CD14-positive monocyte (primary cell): ENCODE measurements around the gene SRGAP1. TPM values are rescaled to one million over a fixed set of nuclear protein-coding genes. Genes with fewer than 3 reads are reported as not detected.

Experiments
- DNase-seq, 3 donors: peaks; one replicate each; pipeline ENCODE4 v3.0.0-alpha.2; 2011 to 2022
- H2AFZ ChIP-seq: 2 replicates; pipeline ENCODE4 v1.6.0; 2012; ENCODE audit warnings: mild to moderate bottlenecking, low read depth, low read length, inconsistent platforms; ENCODE audit not compliant: insufficient read depth, poor library complexity, severe bottlenecking
- H3K27ac ChIP-seq, 2 donors: 1 replicate in 1 of 2; 2 replicates in 1 of 2; pipeline ENCODE4 v1.5.1; 2012 to 2013; ENCODE audit warnings: low read length in 2 of 2, control low read depth in 1 of 2, inconsistent platforms in 1 of 2, low read depth in 1 of 2, mild to moderate bottlenecking in 1 of 2
- H3K27me3 ChIP-seq, 2 donors: one replicate each; pipeline versions ENCODE4 v1.6.0 to v1.6.1; 2011 to 2013; ENCODE audit warnings: low read length in 2 of 2; ENCODE audit not compliant: control insufficient read depth in 2 of 2, insufficient read depth in 2 of 2
- H3K36me3 ChIP-seq, 2 donors: replicated peaks in 1 of 2; 1 replicate in 1 of 2; 2 replicates in 1 of 2; pipeline versions ENCODE4 v1.5.1 to v1.6.1; 2012 to 2013; ENCODE audit warnings: low read length in 2 of 2, control low read depth in 1 of 2, inconsistent platforms in 1 of 2, mild to moderate bottlenecking in 1 of 2; ENCODE audit not compliant: insufficient read depth in 2 of 2, control insufficient read depth in 1 of 2
- H3K4me1 ChIP-seq, 2 donors: 1 replicate in 1 of 2; 2 replicates in 1 of 2; pipeline versions ENCODE4 v1.5.1 to v1.6.1; 2012 to 2013; ENCODE audit warnings: low read length in 2 of 2, control low read depth in 1 of 2, inconsistent platforms in 1 of 2, mild to moderate bottlenecking in 1 of 2, moderate library complexity in 1 of 2; ENCODE audit not compliant: insufficient read depth in 2 of 2, control insufficient read depth in 1 of 2
- H3K4me2 ChIP-seq: replicated peaks from 2 replicates; pipeline ENCODE3; 2012; ENCODE audit warnings: low read length, moderate library complexity, mild to moderate bottlenecking; ENCODE audit not compliant: poor library complexity, severe bottlenecking; ENCODE audit errors: extremely low read depth
- H3K4me3 ChIP-seq, 3 experiments: fragments of 200-600 bp in 1 of 3; sonication (generic) in 1 of 3; replicated peaks in 1 of 3; 1 replicate in 2 of 3; 2 replicates in 1 of 3; pipeline ENCODE4 v1.5.1; 2011 to 2013; ENCODE audit warnings: low read length in 3 of 3, mild to moderate bottlenecking in 3 of 3, control low read depth in 2 of 3, low read depth in 2 of 3, inconsistent platforms in 1 of 3, moderate library complexity in 1 of 3
- H3K79me2 ChIP-seq: 2 replicates; pipeline ENCODE4 v1.6.0; 2012; ENCODE audit warnings: mild to moderate bottlenecking, control low read depth, inconsistent platforms, low read length, moderate library complexity; ENCODE audit not compliant: insufficient read depth
- H3K9ac ChIP-seq: 2 replicates; pipeline ENCODE4 v1.6.0; 2017; ENCODE audit warnings: low read length, mild to moderate bottlenecking; ENCODE audit not compliant: insufficient read depth, poor library complexity, severe bottlenecking
- H3K9me3 ChIP-seq, 2 donors: replicated peaks in 1 of 2; 1 replicate in 1 of 2; 2 replicates in 1 of 2; pipeline versions ENCODE4 v1.5.1 to v1.6.1; 2012 to 2013; ENCODE audit warnings: low read length in 2 of 2, control low read depth in 1 of 2; ENCODE audit not compliant: control insufficient read depth in 1 of 2, insufficient read depth in 1 of 2
- H4K20me1 ChIP-seq: 2 replicates; pipeline ENCODE4 v1.6.0; 2012; ENCODE audit warnings: mild to moderate bottlenecking, low read length, control low read depth, moderate library complexity; ENCODE audit not compliant: insufficient read depth
- H3K27ac Mint-ChIP-seq, 7 donors: one replicate each; pipeline ENCODE4 v1.8.0; 2020; ENCODE audit warnings: mild to moderate bottlenecking in 7 of 7, mixed read lengths in 7 of 7, moderate library complexity in 6 of 7, inconsistent platforms in 2 of 7
- H3K27me3 Mint-ChIP-seq, 3 donors: one replicate each; pipeline ENCODE4 v1.8.0; 2021 to 2022; ENCODE audit warnings: low read depth in 3 of 3, mild to moderate bottlenecking in 3 of 3, mixed read lengths in 3 of 3, moderate library complexity in 3 of 3, inconsistent platforms in 1 of 3
- H3K36me3 Mint-ChIP-seq, 2 donors: one replicate each; pipeline ENCODE4 v1.8.0; 2020; ENCODE audit warnings: mixed read lengths in 2 of 2, inconsistent platforms in 1 of 2, mild to moderate bottlenecking in 1 of 2
- H3K4me1 Mint-ChIP-seq: one replicate; pipeline ENCODE4 v1.8.0; 2020; ENCODE audit warnings: mild to moderate bottlenecking, mixed read lengths
- H3K4me3 Mint-ChIP-seq, 2 donors: one replicate each; pipeline ENCODE4 v1.8.0; 2020; ENCODE audit warnings: mild to moderate bottlenecking in 2 of 2, mixed read lengths in 2 of 2, moderate library complexity in 1 of 2
- H3K9me3 Mint-ChIP-seq, 7 donors: one replicate each; pipeline ENCODE4 v1.8.0; 2020 to 2022; ENCODE audit warnings: mixed read lengths in 7 of 7, mild to moderate bottlenecking in 6 of 7, moderate library complexity in 6 of 7, inconsistent platforms in 2 of 7
- CTCF ChIP-seq: fragments of 200-600 bp; IDR thresholded peaks from one replicate; pipeline ENCODE4 v1.8.0; 2022; ENCODE audit warnings: antibody characterized with exemption, mild to moderate bottlenecking
- WGBS: methylation state at CpG from one replicate; pipeline ENCODE4 v1.1.5; 2013; ENCODE audit warnings: missing lambda C conversion rate; ENCODE audit not compliant: insufficient coverage; 5-methylcytosine and 5-hydroxymethylcytosine counted together
- intact Hi-C, 2 donors: fragments of 100-400 bp; cut with micrococcal nuclease; formaldehyde crosslinking; loops; one replicate each; pipeline versions ENCODE4 v1.15.0 to v1.15.1; 2023
- polyA plus RNA-seq, 3 donors: library from polyadenylated mRNA; depleted of rRNA in 1 of 3; unstranded in 2 of 3; stranded (reverse) in 1 of 3; fragments of 300-500 nt in 2 of 3; fragments of >200 nt in 1 of 3; fragmentation: Illumina TruSeq in 2 of 3; gene quantifications; 1 replicate in 2 of 3; 2 replicates in 1 of 3; pipeline ENCODE4 v1.2.3, GENCODE V29; 2012 to 2021

SRGAP1 gene
- polyA plus RNA-seq, 3 donors: 0.05 to 0.52 (median 0.07) TPM

GRCh38 chr12:64171715-64172114 lies 327.2 kb downstream of the SRGAP1 start:
- Histone ChIP-seq H3K9me3 (no peaks in the 10 kb centered on the region), H3K4me1 (no peaks in the 10 kb centered on the region), H3K9ac (no peak overlapping the region), H3K4me2 (no peak overlapping the region), H3K36me3 (no peaks in the 10 kb centered on the region), H3K4me3 (no peak overlapping the region), H3K27me3 (no peaks in the 10 kb centered on the region), H3K79me2 (no peaks in the 10 kb centered on the region), H4K20me1 (no peaks in the 10 kb centered on the region), H2AFZ (no peak overlapping the region), H3K27ac (no peak overlapping the region)
- Mint-ChIP-seq H3K9me3 (no peaks in the 10 kb centered on the region), H3K4me1 (peaks cover 6% of the 10 kb centered on the region), H3K27ac (no peak overlapping the region), H3K36me3 (no peaks in the 10 kb centered on the region), H3K4me3 (no peak overlapping the region), H3K27me3 (peaks cover 0 to 2% (median 0%) of the 10 kb centered on the region in 3 donors)
- intact Hi-C loops: no loop called here
- DNase-seq: no peak
- no peak for TF ChIP-seq CTCF
- WGBS: no CpG with 5 or more reads among the region's 1 CpG

- H3K36me3 Mint-ChIP-seq: no peaks in the 10 kb centered on the region
- no peaks in the 10 kb centered on the region for H3K9me3 Mint-ChIP-seq
- TF ChIP-seq CTCF: no peak
- Histone ChIP-seq H3K9ac (no peak overlapping the region), H3K27ac (no peak overlapping the region), H3K4me2 (no peak overlapping the region), H4K20me1 (no peaks in the 10 kb centered on the region), H3K36me3 (no peaks in the 10 kb centered on the region), H2AFZ (no peak overlapping the region), H3K79me2 (no peaks in the 10 kb centered on the region), H3K27me3 (no peaks in the 10 kb centered on the region), H3K4me1 (no peaks in the 10 kb centered on the region), H3K4me3 (no peak overlapping the region), H3K9me3 (no peaks in the 10 kb centered on the region)
- peaks cover 0 to 2% (median 0%) of the 10 kb centered on the region in 3 donors for H3K27me3 Mint-ChIP-seq
- no peak for DNase-seq
- H3K4me1 Mint-ChIP-seq: peaks cover 6% of the 10 kb centered on the region
- intact Hi-C loops: no loop called here
- H3K4me3 Mint-ChIP-seq: no peak overlapping the region
- no peak overlapping the region for H3K27ac Mint-ChIP-seq
- WGBS: no CpG with 5 or more reads among the region's 1 CpG
These were observed 327.9 kb downstream of the SRGAP1 start for GRCh38 chr12:64172143-64172970.
